GM18867 (cell line): ENCODE measurements around the gene RAD51D.
"Not testable (repeated sequence)": the region's sequence is repeated elsewhere in the genome, so short reads cannot be mapped to it uniquely, and the experiment has no call there.

ENCODE experiments used
- ATAC-seq: cut with Tn5 transposase; IDR thresholded peaks from one replicate; pipeline ENCODE4 v1.9.1; 2021; ENCODE audit warnings: mild to moderate bottlenecking, moderate library complexity; ENCODE audit not compliant: unreplicated experiment

Gene RAD51D

DNA sequence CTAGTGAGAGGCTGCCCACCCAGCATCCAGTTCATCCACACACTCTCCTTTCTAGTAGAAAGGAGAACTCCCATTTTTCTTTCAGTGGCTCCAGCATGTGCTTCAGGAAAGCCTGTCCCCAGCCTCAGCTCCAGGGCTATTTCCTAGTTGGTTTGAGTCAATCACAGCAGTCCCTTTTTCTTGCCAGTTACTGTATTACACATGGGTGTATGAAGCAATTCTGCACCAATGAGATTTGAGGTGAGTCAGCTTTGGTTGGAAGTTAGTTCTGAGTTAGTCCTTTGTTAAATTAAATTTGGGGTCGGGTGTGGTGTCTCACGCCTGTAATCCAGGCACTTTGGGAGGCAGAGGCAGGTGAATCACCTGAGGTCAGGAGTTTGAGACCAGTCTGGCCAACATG lies 24.8 kb downstream of the RAD51D start:
- no peak for ATAC-seq

DNA sequence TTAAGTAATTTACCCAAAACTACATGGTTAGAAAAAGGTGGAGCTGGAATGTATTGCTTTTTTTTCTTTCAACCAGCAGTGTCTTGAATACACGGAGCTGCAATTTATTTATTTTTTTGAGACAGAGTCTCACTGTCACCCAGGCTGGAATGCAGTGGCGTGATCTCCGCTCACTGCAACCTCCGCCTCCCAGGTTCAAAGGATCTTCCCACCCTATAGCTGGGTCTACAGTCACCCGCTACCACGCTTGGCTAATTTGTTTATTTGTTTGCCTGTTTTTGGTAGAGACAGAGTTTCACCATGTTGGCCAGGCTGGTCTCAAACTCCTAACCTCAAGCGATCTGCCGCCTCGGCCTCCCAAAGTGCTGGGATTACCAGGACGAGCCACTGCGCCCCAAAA lies 29.0 kb downstream of the RAD51D start:
- not testable (repeated sequence) for ATAC-seq

DNA sequence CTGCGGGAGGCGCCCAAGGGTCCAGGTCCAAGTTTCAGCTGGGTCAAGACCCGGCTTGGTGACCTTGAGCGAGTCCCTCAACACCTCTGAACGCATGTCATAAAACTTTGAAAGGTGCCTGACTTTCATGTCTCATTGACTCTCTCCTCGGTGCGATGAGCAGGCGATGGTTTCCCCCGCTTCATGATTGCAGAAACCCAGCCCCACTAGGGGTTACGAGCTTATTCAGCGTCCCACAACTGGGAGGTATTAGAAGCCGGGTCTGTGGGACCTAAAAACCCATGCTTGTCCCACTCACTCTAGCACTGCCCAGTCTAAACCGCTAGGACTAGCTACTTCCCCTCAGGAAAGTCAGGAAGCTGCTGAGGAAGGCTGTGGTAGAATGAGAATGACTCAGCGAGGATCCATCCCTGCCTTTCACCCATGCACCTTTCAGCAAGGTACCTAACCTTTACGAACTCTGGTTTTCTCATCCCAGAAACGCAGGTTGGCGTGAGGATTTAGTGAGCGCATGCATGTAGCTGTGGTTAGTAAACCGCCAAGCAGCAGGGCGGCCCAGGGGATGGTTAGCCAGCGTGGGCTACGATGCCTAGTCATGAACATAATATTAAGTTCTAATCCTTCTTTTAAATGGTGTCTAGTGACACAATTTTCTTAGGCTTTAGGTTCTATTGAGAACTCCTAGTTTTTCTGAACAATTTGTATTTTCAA lies 29.9 kb downstream of the RAD51D start:
- ATAC-seq: peak; percentile 9

DNA sequence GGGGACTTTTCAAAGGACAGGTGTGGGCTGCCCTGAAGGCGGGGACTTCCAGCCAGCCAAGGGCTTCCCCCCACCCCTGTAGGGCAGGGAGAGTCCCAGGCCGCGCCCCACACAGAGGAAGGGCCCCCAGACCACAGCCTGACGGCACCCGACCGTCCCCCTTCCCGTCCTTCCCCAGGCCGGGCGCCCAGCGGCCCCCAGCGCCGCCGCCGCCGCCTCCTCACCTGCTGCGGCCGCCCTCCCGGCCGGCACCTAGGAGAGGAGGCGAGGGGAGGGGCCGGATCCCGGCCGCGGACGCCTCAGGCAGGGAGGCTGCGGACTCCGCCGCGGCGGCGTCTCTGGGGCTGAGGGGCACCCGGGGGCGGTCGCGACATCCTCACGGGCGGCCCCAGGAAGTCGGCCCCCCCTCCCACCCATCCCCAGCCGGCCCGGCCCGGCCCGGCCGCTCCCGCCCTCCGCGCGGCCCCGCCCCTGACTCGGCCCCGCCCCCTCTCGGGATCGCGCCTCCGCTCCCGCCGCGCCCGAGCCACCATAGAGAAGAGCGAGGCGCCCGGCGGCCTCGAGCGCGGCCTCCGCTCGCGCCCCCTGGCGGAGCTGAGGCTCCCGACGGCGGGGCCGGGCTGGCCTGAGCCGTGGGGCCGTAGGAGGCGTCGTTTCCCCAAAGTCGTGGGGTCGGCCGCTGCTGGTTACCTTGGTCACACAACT lies 30.6 kb downstream of the RAD51D start:
- peak; percentile 74 for ATAC-seq

DNA sequence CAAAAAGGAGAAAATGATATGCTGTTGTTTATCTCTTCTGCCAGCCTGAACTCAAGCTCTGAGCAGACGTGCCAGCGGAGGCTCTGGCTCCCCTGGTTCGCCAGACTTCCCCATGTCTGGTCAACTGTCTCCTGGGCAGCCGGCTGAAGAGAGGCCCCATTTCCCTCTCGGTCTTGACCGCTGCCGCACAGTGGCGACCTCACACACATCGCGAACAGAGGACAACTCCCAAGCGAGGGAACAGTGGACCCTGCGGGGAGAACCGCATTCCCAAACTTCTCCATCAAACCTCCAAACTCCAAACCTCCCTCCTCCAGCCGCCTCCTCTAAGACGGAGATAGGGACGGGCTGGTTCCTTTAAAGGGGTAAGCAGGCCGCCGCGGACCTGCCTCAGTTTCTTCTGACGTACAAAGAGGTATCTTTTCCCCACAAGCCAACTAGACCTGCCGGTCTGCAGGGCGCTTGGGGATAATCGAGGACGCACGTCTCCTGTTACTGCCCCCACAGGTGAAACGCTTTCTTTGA lies 31.2 kb downstream of the RAD51D start:
- ATAC-seq: peak; percentile 15

DNA sequence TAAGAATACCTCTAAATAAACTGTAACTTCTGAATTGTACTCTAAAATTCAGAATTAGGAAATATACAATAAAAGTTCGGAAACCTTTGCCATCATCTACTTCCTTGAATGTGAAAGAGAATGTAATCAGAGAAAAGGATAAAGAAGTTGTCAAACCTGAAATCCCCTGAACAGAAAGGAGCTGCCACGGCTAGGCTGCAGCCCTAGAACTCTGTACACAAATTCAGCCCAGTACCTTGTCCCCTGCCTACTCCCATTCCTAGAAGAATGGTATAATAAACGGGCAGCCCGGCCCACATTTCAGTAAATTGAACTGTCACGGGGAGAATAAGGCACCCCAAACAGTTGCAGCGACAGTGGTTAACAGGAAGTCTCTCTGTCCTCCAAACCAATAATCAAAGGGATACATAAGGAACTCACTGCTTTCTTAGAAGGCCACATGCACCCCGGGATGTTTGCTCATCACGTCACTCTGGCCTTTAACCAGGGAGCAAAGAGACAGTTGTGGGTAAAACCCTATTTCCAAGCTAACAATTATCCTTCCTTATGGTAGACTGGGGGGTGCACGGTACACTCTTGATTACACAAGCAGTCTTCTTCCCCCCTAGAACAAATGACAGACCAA lies 31.8 kb downstream of the RAD51D start:
- ATAC-seq: no peak

DNA sequence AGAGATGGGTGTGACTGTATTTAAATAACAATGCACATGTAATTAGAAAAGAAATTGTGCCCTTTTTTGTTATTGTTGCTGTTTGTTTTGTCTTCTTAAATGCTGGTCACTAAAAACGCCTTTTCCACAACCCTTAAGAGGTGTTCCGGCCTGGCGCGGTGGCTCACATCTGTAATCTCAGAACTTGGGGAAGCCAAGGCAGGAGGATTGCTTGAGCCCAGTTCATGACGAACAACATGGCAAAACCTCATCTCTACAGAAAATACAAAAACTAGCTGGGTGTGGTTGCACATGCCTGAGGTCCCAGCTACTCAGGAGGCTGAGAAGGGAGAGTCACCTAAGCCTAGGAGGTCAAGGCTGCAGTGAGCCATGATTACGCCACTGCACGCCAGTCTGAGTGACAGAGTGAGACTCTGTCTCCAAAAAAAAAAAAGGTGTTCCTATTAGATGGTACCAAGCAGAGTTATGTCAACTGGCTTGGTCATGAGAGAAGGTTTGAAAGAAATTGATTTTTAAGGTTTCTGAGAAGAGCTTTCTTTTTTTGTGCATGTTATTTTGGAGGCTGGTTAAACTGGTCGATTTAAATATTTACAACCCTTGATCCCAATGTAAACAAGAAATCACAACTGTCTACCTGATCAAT lies 32.6 kb downstream of the RAD51D start:
- ATAC-seq: no peak

DNA sequence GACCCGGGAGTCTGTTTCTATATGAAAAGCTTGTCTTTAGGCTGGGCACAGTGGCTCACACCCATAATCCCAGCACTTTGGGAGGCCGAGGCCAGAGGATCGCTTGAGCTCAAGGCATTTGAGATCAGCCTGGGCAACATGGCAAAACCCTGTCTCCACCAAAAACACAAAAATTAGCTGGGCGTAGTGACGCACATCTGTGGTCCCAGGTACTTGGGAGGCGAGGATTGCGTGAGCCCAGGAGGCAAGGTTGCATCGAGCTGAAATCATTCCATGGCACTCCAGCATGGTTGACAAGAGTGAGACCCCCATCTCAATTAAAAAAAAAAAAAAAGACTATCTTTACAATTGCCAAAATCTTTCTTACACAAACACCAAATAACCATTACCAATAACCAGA lies 33.5 kb downstream of the RAD51D start:
- ATAC-seq: no peak

DNA sequence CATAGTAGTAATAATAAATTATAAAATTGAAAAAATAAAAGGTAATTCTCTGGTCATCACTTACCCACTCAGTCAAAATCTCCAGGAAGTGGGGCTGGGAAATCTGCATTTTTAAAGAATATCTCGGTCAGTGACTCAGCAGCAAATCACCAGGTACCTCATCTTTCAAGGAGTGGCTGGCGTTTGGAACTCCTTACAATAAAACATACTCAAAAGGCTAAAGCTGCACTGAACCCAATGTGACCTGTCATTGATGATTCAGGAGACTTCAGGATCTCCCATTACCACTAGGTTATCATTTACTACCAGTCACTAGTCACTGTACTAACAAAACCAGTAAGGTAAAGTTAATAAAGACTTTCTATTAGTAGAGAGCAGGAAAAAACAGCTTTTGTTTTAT lies 34.7 kb downstream of the RAD51D start:
- no peak for ATAC-seq

DNA sequence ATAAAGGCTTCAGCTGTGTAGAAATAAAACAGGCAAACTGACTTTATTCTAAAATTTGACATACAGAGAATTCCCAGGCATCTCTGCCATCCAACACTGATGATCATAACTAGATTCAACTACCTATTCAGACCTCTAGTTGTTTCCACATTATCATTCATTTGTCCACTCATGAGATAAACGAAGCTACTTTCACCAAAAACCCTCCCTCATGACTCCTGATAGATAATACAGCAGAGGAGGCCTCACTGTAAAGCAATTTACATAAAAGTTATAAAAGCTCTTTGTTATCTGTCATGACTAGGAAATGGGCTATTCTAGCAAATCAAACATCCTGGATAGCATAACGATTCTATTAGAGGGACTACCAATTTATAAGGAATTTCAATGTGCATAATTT lies 36.6 kb downstream of the RAD51D start:
- ATAC-seq: no peak

DNA sequence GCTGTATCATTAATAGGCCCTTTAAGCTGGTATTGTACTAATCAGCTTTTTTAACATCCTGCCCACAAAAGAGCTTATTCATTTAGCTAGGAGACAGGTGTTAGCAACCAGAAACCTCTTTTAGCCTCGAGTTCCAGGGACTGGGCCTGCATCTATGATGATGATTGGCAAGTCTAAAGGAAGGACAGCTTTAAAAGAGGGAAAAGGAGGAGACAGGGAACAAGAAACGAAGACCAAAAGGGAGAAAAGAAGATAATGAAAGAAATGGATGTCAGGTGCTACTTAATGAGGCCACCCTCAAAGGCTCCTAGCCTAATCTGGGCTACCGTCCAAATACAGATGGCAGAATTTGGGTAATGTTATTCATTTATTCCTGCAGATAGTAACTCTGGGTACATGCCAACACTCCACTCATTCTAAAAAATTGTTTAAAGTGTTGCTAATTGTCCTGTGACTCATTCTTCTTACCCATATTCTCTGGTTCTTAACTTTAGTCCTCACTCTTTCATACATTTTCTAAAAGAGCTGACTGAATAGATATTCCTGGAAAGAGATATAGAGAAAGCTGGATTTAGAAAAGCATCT lies 37.5 kb downstream of the RAD51D start:
- ATAC-seq: no peak

DNA sequence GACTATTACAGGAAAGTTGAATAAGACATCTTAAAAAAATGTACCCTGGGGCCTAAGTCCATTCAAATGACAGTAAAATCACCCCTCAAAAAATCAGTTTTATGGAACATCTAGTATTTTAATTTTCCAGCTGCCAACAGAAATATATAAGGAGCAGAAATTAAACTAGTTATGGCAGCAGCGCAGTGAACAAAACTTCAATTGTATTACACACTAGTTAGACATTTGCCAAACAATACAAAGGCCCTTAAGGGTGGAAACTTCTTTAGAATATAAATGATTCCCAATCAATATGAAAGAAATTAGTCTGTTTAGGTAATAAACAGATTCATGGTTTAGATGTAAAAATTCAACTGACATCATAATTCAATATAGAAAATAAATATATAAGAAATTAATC lies 38.0 kb downstream of the RAD51D start:
- ATAC-seq: no peak

DNA sequence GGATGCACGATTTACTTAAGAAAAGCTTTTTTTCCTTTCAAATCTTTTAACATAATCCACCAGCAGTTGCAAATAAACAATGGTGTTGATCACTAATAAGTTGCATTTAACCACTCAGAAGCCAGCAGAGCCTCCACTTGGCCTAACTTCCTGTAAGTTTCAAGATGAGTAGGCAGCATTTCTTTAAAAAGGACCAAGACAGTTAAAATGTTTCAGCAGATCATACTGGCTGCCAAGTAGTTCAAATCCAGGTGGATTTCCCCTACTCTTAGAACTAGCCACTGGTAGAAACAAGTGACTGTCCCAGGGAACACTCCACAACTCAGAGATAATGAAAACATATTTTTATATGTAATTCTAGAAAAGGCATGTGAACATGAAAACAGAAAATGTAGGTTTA lies 39.1 kb downstream of the RAD51D start:
- no peak for ATAC-seq

DNA sequence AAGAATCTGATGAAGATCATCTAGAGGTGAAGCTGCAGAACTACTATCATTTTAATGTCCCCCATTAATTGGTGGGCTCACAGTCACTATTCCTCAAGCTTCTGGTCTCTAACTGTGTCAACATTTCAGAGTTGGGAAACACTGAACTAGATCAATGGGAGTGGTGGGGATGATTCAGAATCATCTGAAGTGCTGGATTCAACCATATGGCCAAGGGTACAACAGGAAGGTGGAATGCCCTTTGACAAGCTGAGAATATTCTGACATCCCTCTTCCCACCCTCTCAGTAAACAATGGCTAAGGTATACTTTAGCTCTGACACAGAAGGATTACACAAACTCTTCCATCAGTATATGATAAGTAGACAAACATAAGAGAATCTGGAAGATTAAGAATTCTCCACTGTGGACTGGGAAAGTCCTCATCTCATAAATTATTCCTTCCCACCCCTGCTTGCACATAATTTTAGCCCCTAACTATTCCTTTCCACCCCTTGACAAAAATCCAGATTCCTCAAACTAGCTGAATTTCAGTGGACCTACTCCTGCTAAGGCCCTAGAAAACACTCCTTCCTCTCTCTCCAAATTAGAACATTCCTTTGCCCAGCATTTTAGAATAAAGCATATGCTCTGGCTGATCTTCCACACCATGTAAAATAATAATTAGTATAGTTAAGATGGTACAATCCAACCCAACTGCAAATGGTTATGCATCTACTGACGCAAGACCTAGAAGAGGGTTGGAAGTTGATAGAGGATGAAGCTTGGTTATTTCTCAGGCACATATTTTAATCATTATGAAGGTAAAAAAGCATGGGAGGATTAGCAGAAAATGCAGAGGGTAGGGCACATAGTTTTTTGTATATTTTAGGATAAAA lies 39.9 kb downstream of the RAD51D start:
- no peak for ATAC-seq

DNA sequence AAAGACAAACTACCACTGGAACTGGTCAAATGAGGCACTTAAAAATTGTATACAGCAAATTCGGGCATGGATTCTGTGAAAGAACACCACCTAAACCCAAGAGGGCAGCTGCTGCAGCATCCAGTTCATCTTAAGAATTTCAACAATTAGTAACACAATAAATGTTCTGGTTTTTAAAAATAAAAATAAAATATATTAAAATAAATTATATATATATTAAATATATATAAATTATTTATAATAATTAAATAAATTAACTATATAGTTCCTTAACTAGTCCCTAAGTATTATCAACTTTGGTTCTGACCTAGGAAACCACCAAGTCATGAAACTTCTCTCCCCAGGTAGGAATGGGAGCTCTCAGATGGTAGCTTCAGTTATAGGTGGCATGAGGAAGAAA lies 42.8 kb downstream of the RAD51D start:
- no peak for ATAC-seq

DNA sequence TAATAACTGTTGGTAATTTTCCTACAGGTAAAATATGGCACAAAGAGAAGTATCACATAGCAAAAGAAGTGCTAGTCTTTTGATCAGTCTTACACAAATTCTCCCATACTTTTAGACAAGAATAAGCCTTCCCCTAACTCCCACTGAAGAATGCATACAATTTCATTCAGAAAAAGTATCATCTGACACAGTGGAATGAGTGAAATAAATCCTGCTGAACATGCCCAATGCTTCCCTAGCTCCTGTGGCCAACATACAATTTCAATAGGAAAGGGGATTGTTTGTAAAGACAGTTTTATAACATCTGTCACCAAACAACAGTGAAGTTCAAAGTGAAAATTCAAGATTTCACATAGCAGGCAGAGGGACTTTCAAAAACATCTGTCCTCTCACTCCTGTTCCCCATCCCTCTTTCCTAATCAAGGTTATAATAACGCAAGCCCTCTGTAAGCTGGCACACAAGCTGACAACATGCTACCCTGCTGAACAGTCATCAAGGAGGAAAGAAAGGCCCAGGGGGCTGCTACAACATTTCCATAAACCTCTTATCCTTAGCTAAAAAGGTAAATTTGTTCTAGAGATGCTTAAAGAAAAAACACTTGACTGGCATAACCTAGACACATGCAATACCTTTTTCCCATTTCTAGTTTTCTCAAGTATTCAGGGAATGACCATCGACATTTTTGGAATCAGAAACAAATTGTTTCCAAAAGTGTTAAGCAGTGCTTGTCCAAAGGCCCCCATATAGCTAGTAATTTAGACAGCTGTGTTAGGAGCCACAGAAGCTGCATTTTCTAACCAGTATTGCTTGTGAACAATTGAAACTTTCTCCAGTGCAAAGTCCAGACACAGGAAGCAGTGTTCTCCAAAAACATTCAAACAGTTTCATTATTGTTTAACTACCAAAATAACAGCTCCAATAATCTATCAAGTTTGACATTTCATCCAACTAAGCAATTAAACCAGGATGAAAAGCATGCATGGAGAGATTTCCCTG lies 44.7 kb downstream of the RAD51D start:
- no peak for ATAC-seq

DNA sequence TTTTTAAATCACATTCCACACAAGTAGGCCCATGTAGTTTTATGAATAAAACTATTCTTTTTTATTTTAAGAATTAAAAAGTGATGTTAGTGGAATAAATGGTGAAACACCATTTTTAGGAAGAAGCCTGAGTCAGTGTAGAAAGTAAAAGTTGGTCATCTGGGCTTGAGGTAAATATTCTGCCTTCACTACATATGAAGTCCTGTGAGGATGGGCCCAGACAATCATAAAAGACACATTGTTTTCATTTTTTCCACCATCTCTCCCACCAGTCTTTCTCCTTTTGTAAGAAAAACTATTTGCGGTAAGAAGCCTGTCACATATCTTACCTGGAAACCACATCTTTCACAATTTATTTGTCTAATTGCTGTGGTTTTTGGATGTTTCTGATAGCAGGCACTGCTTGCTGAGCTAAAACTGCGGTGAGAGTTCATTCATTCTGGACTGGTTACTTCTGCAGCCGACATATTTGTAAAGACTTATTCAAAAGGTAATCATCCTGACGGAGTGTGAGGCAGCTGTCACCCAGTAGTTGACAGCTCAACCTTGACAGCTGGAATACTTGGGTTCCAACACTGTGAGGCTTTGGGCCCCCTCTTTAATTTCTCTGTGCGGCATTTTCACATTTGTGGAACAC lies 45.6 kb downstream of the RAD51D start:
- no peak for ATAC-seq

DNA sequence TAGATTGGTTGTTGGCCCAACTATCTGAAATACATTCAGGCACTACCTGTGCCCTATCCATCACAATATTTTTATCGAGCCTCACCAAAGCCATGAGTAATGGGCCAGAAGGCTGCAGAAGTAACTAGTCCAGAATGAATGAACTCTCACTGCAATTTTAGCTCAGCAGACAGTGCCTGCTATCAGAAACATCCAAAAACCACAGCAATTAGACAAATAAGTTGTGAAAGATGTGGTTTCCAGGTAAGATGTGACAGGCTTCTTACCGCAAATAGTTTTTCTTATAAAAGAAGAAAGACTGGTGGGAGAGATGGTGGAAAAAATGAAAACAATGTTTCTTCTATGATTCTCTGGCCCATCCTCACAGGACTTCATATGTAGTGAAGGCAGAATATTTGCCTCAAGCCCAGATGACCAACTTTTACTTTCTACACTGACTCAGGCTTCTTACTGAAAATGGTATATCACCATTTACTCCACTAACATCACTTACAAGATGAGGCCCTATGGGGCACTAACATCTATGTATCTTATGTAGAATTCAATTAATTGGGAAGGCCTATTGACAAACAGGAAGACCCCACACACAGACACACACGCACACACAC lies 46.4 kb downstream of the RAD51D start:
- ATAC-seq: no peak
